Ureter (tissue), 1 donor: ENCODE results near the gene IL6R. TPM values are rescaled to one million over a fixed set of nuclear protein-coding genes. Genes with fewer than 3 reads are reported as not detected.

ENCODE experiments used
- DNase-seq: peaks from one replicate; pipeline ENCODE4 v3.0.0-alpha.2; 2020; ENCODE audit warnings: low spot score
- total RNA-seq: library from RNA; stranded (reverse); gene quantifications from one replicate; pipeline ENCODE4 v1.2.4, GENCODE V29; 2023
- donor health status: DM: yes; HTN: yes; CAD: no.

Gene IL6R
- total RNA-seq, 1 donor from 2014 or later: 12.5 TPM

GRCh38 chr1:154425172-154425571, 20.0 kb downstream of the IL6R start:
- DNase-seq: no peak

GRCh38 chr1:154427173-154428139, 22.3 kb downstream of the IL6R start:
- peak; percentile 62 for DNase-seq

GRCh38 chr1:154429118-154429517, 24.0 kb downstream of the IL6R start:
- DNase-seq: no peak

- DNase-seq: no peak
These were observed 24.9 kb downstream of the IL6R start for GRCh38 chr1:154429841-154430611.

GRCh38 chr1:154430903-154431302, 25.8 kb downstream of the IL6R start:
- no peak for DNase-seq

DNA sequence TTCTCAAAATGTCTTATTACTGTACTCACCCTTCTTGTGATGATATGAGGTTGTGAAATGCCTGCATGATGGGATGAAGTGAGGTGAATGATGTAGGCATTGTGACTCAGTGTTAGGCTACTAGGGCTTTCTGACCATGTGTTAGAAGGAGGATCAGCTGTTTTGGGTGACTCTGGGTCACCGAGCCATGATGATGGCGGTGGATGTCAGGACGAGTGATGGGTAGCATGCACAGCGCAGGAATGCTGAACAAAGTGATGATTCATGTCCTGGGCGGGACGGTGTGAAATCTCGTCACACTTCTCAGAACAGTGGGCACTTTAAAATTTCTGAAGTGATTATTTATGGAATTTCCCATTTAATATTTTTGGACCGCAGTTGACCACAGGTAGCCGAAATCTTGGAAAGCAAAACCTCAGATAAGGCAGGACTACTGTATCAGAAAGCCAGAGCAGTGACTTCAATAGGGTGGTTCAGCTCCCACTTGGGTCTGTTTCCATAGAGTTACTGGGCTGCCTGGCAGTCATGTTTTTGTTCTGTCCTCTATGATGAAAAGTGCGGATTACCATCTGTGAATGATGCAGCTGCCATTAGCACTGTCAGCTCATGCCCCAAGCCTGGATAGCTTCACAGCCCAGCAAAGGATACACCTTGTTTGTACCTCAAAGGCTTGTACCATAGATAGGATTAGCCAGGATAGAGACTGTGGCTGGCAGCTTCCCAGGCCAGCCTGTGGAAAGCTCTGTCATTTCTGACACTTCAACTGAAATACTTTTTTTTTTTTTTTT, 26.6 kb downstream of the IL6R start:
- DNase-seq: no peak

DNA sequence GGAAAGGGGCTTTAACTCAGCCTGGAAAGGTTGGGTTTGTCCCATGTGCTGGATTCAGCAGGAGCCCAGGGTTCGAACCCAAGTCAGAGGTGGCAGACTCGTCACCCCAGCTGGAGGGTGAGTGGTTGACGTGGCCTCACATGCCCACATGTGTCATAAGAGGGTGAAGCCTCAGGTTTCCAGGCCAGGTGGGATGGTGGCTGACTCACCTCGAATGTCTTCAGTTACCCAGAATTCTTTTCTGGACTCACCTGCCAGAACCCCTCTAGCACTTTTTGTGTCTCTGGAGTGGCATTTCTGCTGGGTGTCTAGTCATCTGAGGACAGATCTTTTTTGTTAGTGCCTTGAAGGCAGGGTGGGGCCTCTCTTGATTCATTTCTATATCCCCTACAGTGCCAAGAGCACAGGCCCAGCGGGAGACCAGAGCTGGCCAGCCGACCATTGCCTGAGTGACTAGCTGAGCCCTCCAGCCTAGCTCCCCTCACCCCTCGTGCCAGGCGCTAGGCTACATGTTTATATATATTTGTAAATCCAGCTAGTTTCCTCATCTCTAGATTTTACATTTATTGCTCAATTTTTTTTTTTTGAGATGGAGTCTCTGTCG, 28.1 kb downstream of the IL6R start:
- DNase-seq: no peak

DNA sequence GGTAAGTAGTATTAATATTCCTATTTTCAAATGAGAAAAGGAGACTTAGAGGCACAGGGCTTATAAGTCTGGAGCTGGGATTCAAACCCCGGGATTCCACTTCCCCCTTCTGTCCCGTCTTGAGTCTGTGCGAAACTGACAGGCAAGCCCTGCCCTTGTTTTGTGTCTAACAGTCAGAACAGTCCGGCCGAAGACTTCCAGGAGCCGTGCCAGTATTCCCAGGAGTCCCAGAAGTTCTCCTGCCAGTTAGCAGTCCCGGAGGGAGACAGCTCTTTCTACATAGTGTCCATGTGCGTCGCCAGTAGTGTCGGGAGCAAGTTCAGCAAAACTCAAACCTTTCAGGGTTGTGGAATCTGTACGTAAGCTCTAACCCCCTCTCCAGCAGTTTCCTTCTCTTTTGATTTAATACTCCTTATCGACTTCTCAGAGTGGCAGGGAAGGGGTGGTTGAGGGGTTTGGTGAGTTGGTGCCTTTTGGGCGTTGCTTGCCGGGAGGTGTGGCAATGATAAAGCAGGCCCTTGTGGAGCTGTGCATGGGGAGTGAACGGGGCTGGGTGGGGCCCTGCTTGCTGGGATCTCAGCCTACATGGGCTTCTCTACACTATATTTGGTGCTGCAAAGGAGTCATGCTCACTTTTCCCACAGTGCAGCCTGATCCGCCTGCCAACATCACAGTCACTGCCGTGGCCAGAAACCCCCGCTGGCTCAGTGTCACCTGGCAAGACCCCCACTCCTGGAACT, 29.4 kb downstream of the IL6R start:
- peak; percentile 77 for DNase-seq

DNA sequence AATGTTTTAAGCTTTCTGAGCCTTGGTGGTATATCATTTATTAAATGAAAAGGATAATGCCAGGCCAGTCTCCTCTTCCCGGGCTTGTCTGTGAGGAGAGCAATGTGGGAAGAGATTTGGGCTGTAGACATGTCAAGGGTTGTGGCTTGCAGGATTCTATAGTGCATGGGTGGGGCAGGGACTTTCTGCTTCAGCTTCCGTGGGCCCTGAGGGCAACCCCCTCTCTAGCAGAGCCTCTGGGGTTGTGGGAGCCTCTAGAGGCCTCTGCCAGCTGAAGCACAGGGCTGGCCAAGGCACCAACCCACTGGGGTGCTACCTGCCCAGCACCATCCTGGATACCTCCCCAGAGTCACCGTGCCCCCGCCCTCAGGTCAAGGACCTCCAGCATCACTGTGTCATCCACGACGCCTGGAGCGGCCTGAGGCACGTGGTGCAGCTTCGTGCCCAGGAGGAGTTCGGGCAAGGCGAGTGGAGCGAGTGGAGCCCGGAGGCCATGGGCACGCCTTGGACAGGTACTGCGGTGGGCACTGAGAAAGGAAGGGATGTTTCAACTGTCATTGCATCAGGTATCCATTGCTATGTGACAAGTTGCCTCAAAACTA, 30.6 kb downstream of the IL6R start:
- DNase-seq: no peak

GRCh38 chr1:154436433-154436832, 31.3 kb downstream of the IL6R start:
- DNase-seq: no peak

GRCh38 chr1:154440036-154440804, 35.1 kb downstream of the IL6R start:
- DNase-seq: no peak

GRCh38 chr1:154441241-154441888, 36.2 kb downstream of the IL6R start:
- no peak for DNase-seq

DNA sequence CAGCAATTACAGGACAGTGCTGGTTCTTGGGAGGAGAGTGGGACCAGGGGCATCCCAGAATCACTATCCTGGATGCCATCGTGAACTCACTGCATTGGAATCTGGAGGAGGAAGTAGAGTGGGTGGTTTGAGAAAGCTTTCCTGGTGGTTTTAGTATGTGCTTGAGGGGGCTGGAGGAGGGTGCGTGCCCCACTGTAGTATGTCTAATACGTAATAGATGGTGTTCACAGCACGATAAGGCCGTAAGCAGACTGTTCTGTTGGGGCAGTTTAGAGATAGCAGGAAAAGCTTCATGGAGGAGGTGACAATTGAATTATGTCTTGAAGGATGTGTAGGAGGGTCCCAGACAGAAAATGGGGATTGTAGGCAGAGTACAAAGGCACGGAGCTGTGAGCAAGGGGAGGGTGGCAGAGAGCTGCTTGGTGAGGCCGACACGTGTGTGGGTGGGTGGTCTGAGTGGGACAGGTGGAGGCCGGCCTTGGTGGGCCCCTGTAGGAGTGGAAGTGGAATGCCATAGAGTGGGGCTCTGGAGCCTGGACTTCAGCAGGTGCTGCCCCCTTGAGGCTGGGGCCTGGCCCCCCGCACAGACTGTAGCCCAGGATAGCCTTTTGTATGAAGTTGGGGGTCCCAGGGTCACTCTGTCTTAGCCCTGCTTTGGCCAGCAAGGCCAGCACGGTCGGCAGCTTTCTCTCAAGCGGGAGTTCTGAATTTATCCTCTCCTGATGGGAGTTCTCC, 37.0 kb downstream of the IL6R start:
- no peak for DNase-seq

DNA sequence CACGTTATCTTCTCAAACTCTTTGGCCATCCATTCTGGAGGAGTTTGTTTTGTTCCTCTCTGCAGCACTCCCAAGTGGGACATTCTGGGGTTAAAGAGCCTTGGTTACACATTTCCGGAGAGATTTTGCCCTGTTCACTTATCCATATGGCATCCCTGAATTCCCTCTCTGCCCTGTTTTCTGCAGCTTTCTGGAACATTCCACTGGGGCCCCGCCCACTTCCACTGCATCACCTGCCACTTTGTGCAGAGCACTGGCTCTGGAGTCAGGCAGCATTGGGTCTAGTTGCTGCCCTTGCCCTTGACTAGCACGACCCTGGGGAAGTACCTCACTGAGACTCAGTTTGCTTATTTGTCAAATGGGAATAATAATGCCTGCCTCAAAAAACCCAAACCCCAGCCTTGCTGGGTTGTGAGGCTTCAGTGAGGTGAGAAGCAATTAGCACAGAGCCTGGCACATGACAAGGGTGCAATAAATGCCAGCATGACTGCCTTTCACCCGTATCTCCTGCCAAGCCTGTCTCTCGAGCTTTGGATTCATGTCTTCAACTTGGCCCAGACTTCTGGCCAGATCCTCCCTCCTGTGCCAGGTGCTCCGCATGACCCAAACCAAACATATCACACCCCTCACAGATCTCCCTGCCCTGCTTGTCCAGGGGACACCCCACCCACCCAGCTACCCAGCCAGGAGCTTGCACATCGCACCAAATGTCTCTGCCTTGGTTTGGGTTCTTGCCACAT, 38.3 kb downstream of the IL6R start:
- no peak for DNase-seq

- DNase-seq: no peak
These were observed 39.9 kb downstream of the IL6R start for GRCh38 chr1:154445040-154445472.

- no peak for DNase-seq
These were observed 41.1 kb downstream of the IL6R start for GRCh38 chr1:154446292-154446691.

GRCh38 chr1:154446789-154447188, 41.6 kb downstream of the IL6R start:
- no peak for DNase-seq
